Neural crest cell (in vitro differentiated cells): ENCODE data around the gene CCDC149. TPM values are rescaled to one million over a fixed set of nuclear protein-coding genes. Genes with fewer than 3 reads are reported as not detected.

Experiments used
- DNase-seq: peaks from one replicate; pipeline ENCODE4 v3.0.0; 2021; ENCODE audit warnings: low read depth, mixed read lengths, low spot score
- H3K27ac Mint-ChIP-seq: one replicate; pipeline ENCODE4 v1.8.0; 2021; ENCODE audit warnings: mild to moderate bottlenecking, mixed read lengths; ENCODE audit not compliant: unreplicated experiment
- H3K27me3 Mint-ChIP-seq: 2 replicates; pipeline ENCODE4 v1.8.0; 2021; ENCODE audit warnings: low read depth, mild to moderate bottlenecking, mixed read lengths
- H3K36me3 Mint-ChIP-seq: 2 replicates; pipeline ENCODE4 v1.8.0; 2021; ENCODE audit warnings: low read depth, mild to moderate bottlenecking, mixed read lengths
- H3K4me1 Mint-ChIP-seq: 2 replicates; pipeline ENCODE4 v1.8.0; 2021; ENCODE audit warnings: mixed read lengths
- H3K4me3 Mint-ChIP-seq: one replicate; pipeline ENCODE4 v1.8.0; 2021; ENCODE audit warnings: mild to moderate bottlenecking, mixed read lengths
- H3K9me3 Mint-ChIP-seq: 2 replicates; pipeline ENCODE4 v1.8.0; 2021; ENCODE audit warnings: mixed read lengths
- total RNA-seq: library from RNA; stranded (reverse); gene quantifications from 2 replicates; pipeline ENCODE4 v1.2.1, GENCODE V29; 2021
- TF ChIP-seq, protein P1 (sequence below): fragments of 200-600 bp; sonication (generic); conservative IDR thresholded peaks from 2 replicates; pipeline ENCODE4 v1.5.0; 2021; ENCODE audit warnings: antibody characterized with exemption, mild to moderate bottlenecking

The CCDC149 gene
- total RNA-seq, 1 donor from 2014 or later, result 11.9 TPM

GRCh38 chr4:24837781-24838180 lies 75.1 kb downstream of the CCDC149 start:
- Mint-ChIP-seq H3K36me3 (no peaks in the 10 kb centered on the region), H3K27me3 (no peaks in the 10 kb centered on the region), H3K9me3 (no peaks in the 10 kb centered on the region), H3K4me3 (no peak overlapping the region), H3K27ac (no peak overlapping the region), H3K4me1 (peaks cover 21% of the 10 kb centered on the region)
- no peak for DNase-seq
- TF ChIP-seq, protein P1, sequence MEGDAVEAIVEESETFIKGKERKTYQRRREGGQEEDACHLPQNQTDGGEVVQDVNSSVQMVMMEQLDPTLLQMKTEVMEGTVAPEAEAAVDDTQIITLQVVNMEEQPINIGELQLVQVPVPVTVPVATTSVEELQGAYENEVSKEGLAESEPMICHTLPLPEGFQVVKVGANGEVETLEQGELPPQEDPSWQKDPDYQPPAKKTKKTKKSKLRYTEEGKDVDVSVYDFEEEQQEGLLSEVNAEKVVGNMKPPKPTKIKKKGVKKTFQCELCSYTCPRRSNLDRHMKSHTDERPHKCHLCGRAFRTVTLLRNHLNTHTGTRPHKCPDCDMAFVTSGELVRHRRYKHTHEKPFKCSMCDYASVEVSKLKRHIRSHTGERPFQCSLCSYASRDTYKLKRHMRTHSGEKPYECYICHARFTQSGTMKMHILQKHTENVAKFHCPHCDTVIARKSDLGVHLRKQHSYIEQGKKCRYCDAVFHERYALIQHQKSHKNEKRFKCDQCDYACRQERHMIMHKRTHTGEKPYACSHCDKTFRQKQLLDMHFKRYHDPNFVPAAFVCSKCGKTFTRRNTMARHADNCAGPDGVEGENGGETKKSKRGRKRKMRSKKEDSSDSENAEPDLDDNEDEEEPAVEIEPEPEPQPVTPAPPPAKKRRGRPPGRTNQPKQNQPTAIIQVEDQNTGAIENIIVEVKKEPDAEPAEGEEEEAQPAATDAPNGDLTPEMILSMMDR, result no peak

- no peak for DNase-seq
- H3K27me3 Mint-ChIP-seq, result no peaks in the 10 kb centered on the region
Measured at GRCh38 chr4:24837336-24837735, 75.5 kb downstream of the CCDC149 start.

DNA sequence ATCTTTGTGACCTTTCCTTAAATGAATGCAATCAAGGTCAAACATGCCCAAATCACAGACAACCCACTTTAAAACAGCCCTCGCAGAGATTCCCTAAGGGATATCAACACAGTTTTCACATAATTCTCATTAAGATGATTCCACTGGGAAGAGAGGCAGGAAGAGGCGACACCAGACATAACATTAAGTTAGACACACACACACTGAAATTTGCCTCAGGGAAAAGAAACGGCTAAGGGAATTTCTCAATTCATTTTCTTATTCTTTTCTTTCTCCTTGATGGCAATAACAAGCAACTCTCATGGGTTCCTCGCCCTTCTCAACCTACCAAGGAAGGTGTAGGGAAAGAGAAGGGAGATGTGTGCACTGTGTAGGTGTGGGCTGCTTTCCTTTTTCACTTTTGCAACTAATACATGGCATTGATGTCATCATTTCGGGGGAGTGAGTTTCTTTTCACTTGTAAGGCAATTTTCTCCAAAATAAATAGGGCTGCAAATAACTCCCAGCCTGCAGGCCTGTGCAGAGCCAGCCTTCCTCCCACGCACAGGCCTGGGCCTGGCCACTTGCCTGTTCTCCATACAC lies 76.1 kb downstream of the CCDC149 start:
- no peaks in the 10 kb centered on the region for H3K27me3 Mint-ChIP-seq
- H3K4me3 Mint-ChIP-seq, result no peak overlapping the region
- H3K27ac Mint-ChIP-seq, result no peak overlapping the region
- no peak for DNase-seq
- no peaks in the 10 kb centered on the region for H3K36me3 Mint-ChIP-seq
- TF ChIP-seq, protein P1, result no peak
- no peaks in the 10 kb centered on the region for H3K9me3 Mint-ChIP-seq
- peaks cover 21% of the 10 kb centered on the region for H3K4me1 Mint-ChIP-seq

More at GRCh38 chr4:24837336-24837735, 75.5 kb downstream of the CCDC149 start:
- no peak overlapping the region for H3K4me3 Mint-ChIP-seq
- peaks cover 21% of the 10 kb centered on the region for H3K4me1 Mint-ChIP-seq
- TF ChIP-seq, protein P1, result no peak
- H3K27ac Mint-ChIP-seq, result no peak overlapping the region
- H3K36me3 Mint-ChIP-seq, result no peaks in the 10 kb centered on the region
- H3K9me3 Mint-ChIP-seq, result no peaks in the 10 kb centered on the region

- no peak overlapping the region for H3K27ac Mint-ChIP-seq
- DNase-seq, result no peak
- H3K27me3 Mint-ChIP-seq, result no peaks in the 10 kb centered on the region
- H3K4me3 Mint-ChIP-seq, result no peak overlapping the region
- TF ChIP-seq, protein P1, result no peak
- no peaks in the 10 kb centered on the region for H3K9me3 Mint-ChIP-seq
- peaks cover 17% of the 10 kb centered on the region for H3K4me1 Mint-ChIP-seq
- no peaks in the 10 kb centered on the region for H3K36me3 Mint-ChIP-seq
Measured at GRCh38 chr4:24835696-24836095, 77.1 kb downstream of the CCDC149 start.

DNA sequence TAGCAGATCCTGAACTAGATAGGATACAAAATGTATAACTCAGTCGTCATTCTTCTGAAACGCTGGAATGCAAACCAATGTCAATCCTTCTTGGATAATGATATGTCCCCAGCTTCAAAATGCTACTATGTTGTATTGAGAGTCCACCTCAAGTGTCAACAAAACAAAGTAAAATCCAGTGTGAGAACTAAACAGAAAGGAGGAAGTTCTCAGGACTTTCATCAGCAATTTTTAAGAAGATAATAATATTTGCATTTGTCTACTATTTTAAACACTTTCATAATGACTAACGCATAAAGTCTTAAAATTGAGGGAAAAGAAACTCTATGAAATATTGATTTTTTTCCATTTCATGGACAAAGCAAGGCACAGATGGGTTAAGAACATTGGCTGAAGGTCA lies 81.2 kb downstream of the CCDC149 start:
- Mint-ChIP-seq H3K27me3 (no peaks in the 10 kb centered on the region), H3K36me3 (peaks cover 15% of the 10 kb centered on the region), H3K27ac (no peak overlapping the region), H3K4me3 (no peak overlapping the region), H3K9me3 (peaks cover 3% of the 10 kb centered on the region), H3K4me1 (peaks cover 4% of the 10 kb centered on the region)
- TF ChIP-seq, protein P1, result no peak
- no peak for DNase-seq
